GM12892 (cell line): ENCODE data around the gene GALR1.
"Not testable (repeated sequence)": the region's sequence is repeated elsewhere in the genome, so short reads cannot be mapped to it uniquely, and the experiment has no call there.

Experiments
- POLR2AphosphoS5 ChIP-seq: IDR thresholded peaks from 2 replicates; pipeline ENCODE4 v1.6.1; 2011; ENCODE audit warnings: low read depth, low read length, control low read depth
- TAF1 ChIP-seq: IDR thresholded peaks from 2 replicates; pipeline ENCODE4 v1.6.1; 2011; ENCODE audit warnings: low read depth, mild to moderate bottlenecking, control low read depth, low read length, borderline replicate concordance

DNA sequence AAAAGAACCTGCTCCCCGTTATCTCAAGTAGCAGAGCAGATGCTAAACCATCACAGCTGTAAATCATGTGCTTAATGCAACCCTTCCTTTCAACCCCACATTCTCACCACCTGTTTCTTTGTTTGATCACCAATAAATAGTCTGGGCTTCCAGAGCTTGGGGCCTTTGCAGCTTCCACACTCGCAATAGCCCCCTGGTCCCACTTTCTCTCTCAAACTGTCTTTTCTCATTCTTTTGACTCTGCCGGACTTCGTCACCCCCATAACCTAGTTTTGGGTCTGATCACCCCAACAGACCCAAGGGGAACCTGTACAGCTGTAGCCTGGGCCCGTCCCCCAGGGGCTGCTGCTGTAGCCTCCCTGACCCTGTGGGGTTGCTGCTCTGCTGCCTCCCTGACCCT is 10.4 kb upstream of the GALR1 start:
- TF ChIP-seq POLR2AphosphoS5, TAF1: not testable (repeated sequence)
